ENCODE data around the gene CCBE1.
A peak's percentile ranks its signal among the peaks of the same experiment; 100 is the strongest.
"Not testable (repeated sequence)": the region's sequence is repeated elsewhere in the genome, so short reads cannot be mapped to it uniquely, and the experiment has no call there.

CCBE1 gene

GRCh38 chr18:59697236-59697932 lies at the start of gene CCBE1:
Gene CCBE1, minus strand, starts transcription at chr18:59697423.
- peak; percentile 22 for DNase-seq

GRCh38 chr18:59744271-59744721 lies 47.1 kb upstream of the CCBE1 start:
- no peak for DNase-seq

- DNase-seq = no peak
These were observed 46.3 kb upstream of the CCBE1 start for GRCh38 chr18:59743566-59743965.

- no peak for DNase-seq
These were observed 45.3 kb upstream of the CCBE1 start for GRCh38 chr18:59742325-59743111.

GRCh38 chr18:59740141-59740540 lies 42.9 kb upstream of the CCBE1 start:
- DNase-seq = no peak

- DNase-seq = no peak
These were observed 40.6 kb upstream of the CCBE1 start for GRCh38 chr18:59737776-59738300.

- DNase-seq = not testable (repeated sequence)
These were observed 40.1 kb upstream of the CCBE1 start for GRCh38 chr18:59737335-59737734.

- no peak for DNase-seq
These were observed 38.8 kb upstream of the CCBE1 start for GRCh38 chr18:59736061-59736460.

- no peak for DNase-seq
These were observed 38.1 kb upstream of the CCBE1 start for GRCh38 chr18:59735269-59735860.

- no peak for DNase-seq
These were observed 36.2 kb upstream of the CCBE1 start for GRCh38 chr18:59733421-59733820.

GRCh38 chr18:59730896-59731295 lies 33.7 kb upstream of the CCBE1 start:
- no peak for DNase-seq

- DNase-seq = no peak
These were observed 32.6 kb upstream of the CCBE1 start for GRCh38 chr18:59729781-59730180.

GRCh38 chr18:59728816-59729215 lies 31.6 kb upstream of the CCBE1 start:
- DNase-seq = no peak

- no peak for DNase-seq
These were observed 27.9 kb upstream of the CCBE1 start for GRCh38 chr18:59725142-59725541.

- DNase-seq = no peak
These were observed 26.9 kb upstream of the CCBE1 start for GRCh38 chr18:59724103-59724502.

GRCh38 chr18:59721931-59722330 lies 24.7 kb upstream of the CCBE1 start:
- DNase-seq = no peak

- no peak for DNase-seq
These were observed 24.0 kb upstream of the CCBE1 start for GRCh38 chr18:59721211-59721610.

- DNase-seq = no peak
These were observed 22.4 kb upstream of the CCBE1 start for GRCh38 chr18:59719544-59720181.

GRCh38 chr18:59718464-59719157 lies 21.4 kb upstream of the CCBE1 start:
- no peak for DNase-seq

- DNase-seq = no peak
These were observed 20.9 kb upstream of the CCBE1 start for GRCh38 chr18:59718108-59718463.

- no peak for DNase-seq
These were observed 20.1 kb upstream of the CCBE1 start for GRCh38 chr18:59717291-59717690.

- no peak for DNase-seq
These were observed 18.7 kb upstream of the CCBE1 start for GRCh38 chr18:59715966-59716369.

- no peak for DNase-seq
These were observed 18.2 kb upstream of the CCBE1 start for GRCh38 chr18:59715445-59715844.
